H1 (cell line): ENCODE measurements around the gene ADORA1. TPM values are rescaled to one million over a fixed set of nuclear protein-coding genes. Genes with fewer than 3 reads are reported as not detected.

Experiments used
- polyA plus RNA-seq, 7 experiments: library from polyadenylated mRNA; depleted of rRNA in 3 of 7; stranded (reverse) in 5 of 7; unstranded in 2 of 7; fragments of >200 nt in 5 of 7; fragments of 200-250 nt in 2 of 7; gene quantifications; 1 replicate in 5 of 7; 2 replicates in 1 of 7; 4 replicates in 1 of 7; pipeline versions ENCODE4 v1.2.1 to v1.2.3, GENCODE V29; 2011 to 2013; ENCODE audit warnings: missing spikeins in 2 of 7, mixed read lengths in 2 of 7
- total RNA-seq: library from RNA; stranded (reverse); fragmentation: NEBNext Ultra II Directional; extraction: Animal tissue kit (Norgen Biotek cat#: 25700); gene quantifications from 2 replicates; pipeline ENCODE4 v1.2.1, GENCODE V29; 2021
- TF ChIP-seq, protein P1 (sequence below), 3 experiments: IDR thresholded peaks; 1 replicate in 2 of 3; 2 replicates in 1 of 3; pipeline versions ENCODE4 v1.5.1 to v1.6.1; 2011; ENCODE audit warnings: low read length in 3 of 3, mild to moderate bottlenecking in 3 of 3, inconsistent platforms in 2 of 3, low read depth in 1 of 3, moderate library complexity in 1 of 3; ENCODE audit not compliant: insufficient read depth in 1 of 3; ENCODE audit errors: control extremely low read depth in 1 of 3
- TF ChIP-seq, protein P2 (sequence below): IDR thresholded peaks from 2 replicates; pipeline ENCODE4 v1.6.1; 2012; ENCODE audit warnings: low read length, inconsistent platforms

The ADORA1 gene
- total and polyA plus RNA-seq, 2 of the 8 experiments (the other 6 are each of a cell fraction or from before 2014, with no cell fraction given) = 3.3 to 6.7 TPM

DNA sequence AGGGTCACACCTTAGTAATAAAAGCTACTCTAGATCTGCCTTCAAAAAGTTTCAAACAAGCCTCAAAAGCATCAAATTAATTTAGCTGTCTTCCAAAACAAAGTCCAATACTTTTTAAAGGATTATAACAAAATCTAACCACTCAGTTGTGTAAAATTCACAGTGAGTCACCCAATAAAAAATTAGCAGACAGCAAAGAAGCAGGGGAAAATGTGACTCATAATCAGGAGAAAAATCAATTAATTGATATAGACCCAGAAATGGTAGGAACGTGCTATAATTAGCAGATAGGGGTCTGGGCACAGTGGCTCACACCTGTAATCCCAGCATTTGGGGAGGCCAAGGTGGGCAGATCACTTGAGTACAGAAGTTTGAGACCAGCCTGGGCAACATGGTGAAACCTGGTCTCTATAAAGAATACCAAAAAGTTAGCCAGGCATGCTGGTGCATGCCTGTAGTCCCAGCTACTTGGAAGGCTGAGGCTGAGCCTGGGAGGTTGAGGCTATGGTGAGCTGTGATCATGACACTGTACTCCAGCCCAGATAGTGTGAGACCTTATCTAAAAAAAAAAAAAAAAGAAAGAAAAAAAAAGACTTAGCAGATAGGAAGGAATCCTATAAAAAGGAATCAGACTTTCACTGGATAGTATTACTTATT is 33.6 kb upstream of the ADORA1 start (continued):
- TF ChIP-seq, protein P1, sequence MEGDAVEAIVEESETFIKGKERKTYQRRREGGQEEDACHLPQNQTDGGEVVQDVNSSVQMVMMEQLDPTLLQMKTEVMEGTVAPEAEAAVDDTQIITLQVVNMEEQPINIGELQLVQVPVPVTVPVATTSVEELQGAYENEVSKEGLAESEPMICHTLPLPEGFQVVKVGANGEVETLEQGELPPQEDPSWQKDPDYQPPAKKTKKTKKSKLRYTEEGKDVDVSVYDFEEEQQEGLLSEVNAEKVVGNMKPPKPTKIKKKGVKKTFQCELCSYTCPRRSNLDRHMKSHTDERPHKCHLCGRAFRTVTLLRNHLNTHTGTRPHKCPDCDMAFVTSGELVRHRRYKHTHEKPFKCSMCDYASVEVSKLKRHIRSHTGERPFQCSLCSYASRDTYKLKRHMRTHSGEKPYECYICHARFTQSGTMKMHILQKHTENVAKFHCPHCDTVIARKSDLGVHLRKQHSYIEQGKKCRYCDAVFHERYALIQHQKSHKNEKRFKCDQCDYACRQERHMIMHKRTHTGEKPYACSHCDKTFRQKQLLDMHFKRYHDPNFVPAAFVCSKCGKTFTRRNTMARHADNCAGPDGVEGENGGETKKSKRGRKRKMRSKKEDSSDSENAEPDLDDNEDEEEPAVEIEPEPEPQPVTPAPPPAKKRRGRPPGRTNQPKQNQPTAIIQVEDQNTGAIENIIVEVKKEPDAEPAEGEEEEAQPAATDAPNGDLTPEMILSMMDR (IDR thresholded peaks at IDR 0.05; ENCODE audit: control extremely low read depth in 1 of 3, insufficient read depth in 1 of 3, low read depth in 1 of 3, low read length in 3 of 3) = no peak
- TF ChIP-seq, protein P2, sequence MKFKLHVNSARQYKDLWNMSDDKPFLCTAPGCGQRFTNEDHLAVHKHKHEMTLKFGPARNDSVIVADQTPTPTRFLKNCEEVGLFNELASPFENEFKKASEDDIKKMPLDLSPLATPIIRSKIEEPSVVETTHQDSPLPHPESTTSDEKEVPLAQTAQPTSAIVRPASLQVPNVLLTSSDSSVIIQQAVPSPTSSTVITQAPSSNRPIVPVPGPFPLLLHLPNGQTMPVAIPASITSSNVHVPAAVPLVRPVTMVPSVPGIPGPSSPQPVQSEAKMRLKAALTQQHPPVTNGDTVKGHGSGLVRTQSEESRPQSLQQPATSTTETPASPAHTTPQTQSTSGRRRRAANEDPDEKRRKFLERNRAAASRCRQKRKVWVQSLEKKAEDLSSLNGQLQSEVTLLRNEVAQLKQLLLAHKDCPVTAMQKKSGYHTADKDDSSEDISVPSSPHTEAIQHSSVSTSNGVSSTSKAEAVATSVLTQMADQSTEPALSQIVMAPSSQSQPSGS = no peak
